Loucy (cell line): ENCODE data around the gene FANCF.

Experiments
- H2AFZ ChIP-seq: fragments of 200-600 bp; sonication (generic); 2 replicates; pipeline ENCODE4 v1.6.0; 2016; ENCODE audit warnings: antibody characterized with exemption, mild to moderate bottlenecking, low read length, moderate library complexity
- H3F3A ChIP-seq: fragments of 200-600 bp; 2 replicates; pipeline ENCODE4 v1.6.0; 2016; ENCODE audit warnings: antibody characterized with exemption, low read depth, mild to moderate bottlenecking
- H3K27me3 ChIP-seq: fragments of 200-600 bp; sonication (generic); 2 replicates; pipeline ENCODE4 v1.6.1; 2014; ENCODE audit warnings: low read length, mild to moderate bottlenecking; ENCODE audit not compliant: insufficient read depth, poor library complexity, severe bottlenecking
- H3K36me3 ChIP-seq: fragments of 200-600 bp; sonication (generic); 2 replicates; pipeline ENCODE4 v1.6.1; 2016; ENCODE audit warnings: low read length; ENCODE audit not compliant: insufficient read depth
- H3K4me1 ChIP-seq: fragments of 200-600 bp; sonication (generic); 2 replicates; pipeline ENCODE4 v1.5.1; 2014; ENCODE audit warnings: low read length, mild to moderate bottlenecking; ENCODE audit not compliant: insufficient read depth, poor library complexity, severe bottlenecking
- H3K4me2 ChIP-seq: fragments of 200-600 bp; sonication (generic); 2 replicates; pipeline ENCODE4 v1.6.0; 2014; ENCODE audit warnings: antibody characterized with exemption, low read length, low read depth, mild to moderate bottlenecking; ENCODE audit not compliant: poor library complexity, severe bottlenecking
- H3K4me3 ChIP-seq: fragments of 200-600 bp; sonication (generic); 2 replicates; pipeline ENCODE4 v1.5.1; 2014; ENCODE audit warnings: low read length, mild to moderate bottlenecking, mixed read lengths; ENCODE audit not compliant: poor library complexity, severe bottlenecking
- H3K79me2 ChIP-seq: fragments of 200-600 bp; sonication (generic); 2 replicates; pipeline ENCODE4 v1.6.1; 2014; ENCODE audit warnings: low read length; ENCODE audit not compliant: insufficient read depth
- H3K9ac ChIP-seq: fragments of 200-600 bp; sonication (generic); 2 replicates; pipeline ENCODE4 v1.6.0; 2014; ENCODE audit warnings: mild to moderate bottlenecking, low read depth, low read length, moderate library complexity; ENCODE audit not compliant: poor library complexity, severe bottlenecking
- H3K9me2 ChIP-seq: fragments of 200-600 bp; sonication (generic); replicated peaks from 2 replicates; pipeline ENCODE4 v1.6.1; 2016; ENCODE audit warnings: low read depth, low read length, mixed read lengths
- H3K9me3 ChIP-seq: fragments of 200-600 bp; sonication (generic); 2 replicates; pipeline ENCODE4 v1.6.1; 2014; ENCODE audit warnings: mild to moderate bottlenecking, antibody characterized with exemption, low read length, low read depth; ENCODE audit not compliant: insufficient read depth
- H4K20me1 ChIP-seq: fragments of 200-600 bp; sonication (generic); 2 replicates; pipeline ENCODE4 v1.6.0; 2014; ENCODE audit warnings: antibody characterized with exemption, low read length, mild to moderate bottlenecking; ENCODE audit not compliant: insufficient read depth, poor library complexity, severe bottlenecking
- EZH2phosphoT487 ChIP-seq: fragments of 200-600 bp; IDR thresholded peaks from 2 replicates; pipeline ENCODE4 v1.6.1; 2018; ENCODE audit warnings: antibody characterized with exemption, mild to moderate bottlenecking, moderate library complexity, borderline replicate concordance
- TF ChIP-seq, protein P1 (sequence below): fragments of 200-600 bp; sonication (generic); conservative IDR thresholded peaks from 2 replicates; pipeline ENCODE4 v1.5.1; 2014; ENCODE audit warnings: mild to moderate bottlenecking, antibody characterized with exemption, low read length

Gene FANCF

DNA sequence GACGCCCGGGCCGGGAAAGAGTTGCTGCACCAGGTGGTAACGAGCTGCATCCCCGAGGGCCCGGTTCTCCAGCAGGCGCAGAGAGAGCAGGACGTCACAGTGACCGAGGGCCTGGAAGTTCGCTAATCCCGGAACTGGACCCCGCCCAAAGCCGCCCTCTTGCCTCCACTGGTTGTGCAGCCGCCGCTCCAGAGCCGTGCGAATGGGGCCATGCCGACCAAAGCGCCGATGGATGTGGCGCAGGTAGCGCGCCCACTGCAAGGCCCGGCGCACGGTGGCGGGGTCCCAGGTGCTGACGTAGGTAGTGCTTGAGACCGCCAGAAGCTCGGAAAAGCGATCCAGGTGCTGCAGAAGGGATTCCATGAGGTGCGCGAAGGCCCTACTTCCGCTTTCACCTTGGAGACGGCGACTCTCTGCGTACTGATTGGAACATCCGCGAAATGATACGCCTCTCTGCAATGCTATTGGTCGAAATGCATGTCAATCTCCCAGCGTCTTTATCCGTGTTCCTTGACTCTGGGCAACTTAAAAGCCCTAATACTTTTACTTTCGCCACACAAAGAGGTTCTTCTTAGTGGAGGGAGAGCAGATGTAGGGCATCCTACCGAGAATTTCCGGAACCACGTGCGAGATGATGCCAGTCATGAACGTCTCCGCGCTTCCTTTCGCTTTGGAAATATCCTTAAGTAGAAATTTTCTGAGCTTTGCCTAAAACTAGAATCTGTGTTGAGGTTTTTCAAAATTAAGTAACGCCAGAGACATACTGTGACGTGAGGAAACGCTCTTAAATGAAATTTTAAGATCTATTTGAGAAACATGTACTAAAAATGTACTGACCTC, at the start of gene FANCF:
Gene FANCF, minus strand, starts transcription at position 376 of the 840 bp plus-strand sequence. Its CDS starts 13 bp downstream, at position 363.
- peak within 1 kb of the TSS; percentile 81 for H3K9ac ChIP-seq
- H3K4me1 ChIP-seq = peaks cover 20% of the 10 kb centered on the region
- no peaks in the 10 kb centered on the region for H3K27me3 ChIP-seq
- H3F3A ChIP-seq = no peaks in the 10 kb centered on the region
- peak within 1 kb of the TSS; percentile 91 for H3K4me3 ChIP-seq
- H3K4me2 ChIP-seq = peak within 1 kb of the TSS; percentile 96
- no peaks in the 10 kb centered on the region for H3K9me2 ChIP-seq
- H3K79me2 ChIP-seq = peaks cover 19% of the 10 kb centered on the region
- H3K36me3 ChIP-seq = no peaks in the 10 kb centered on the region
- TF ChIP-seq, protein P1, sequence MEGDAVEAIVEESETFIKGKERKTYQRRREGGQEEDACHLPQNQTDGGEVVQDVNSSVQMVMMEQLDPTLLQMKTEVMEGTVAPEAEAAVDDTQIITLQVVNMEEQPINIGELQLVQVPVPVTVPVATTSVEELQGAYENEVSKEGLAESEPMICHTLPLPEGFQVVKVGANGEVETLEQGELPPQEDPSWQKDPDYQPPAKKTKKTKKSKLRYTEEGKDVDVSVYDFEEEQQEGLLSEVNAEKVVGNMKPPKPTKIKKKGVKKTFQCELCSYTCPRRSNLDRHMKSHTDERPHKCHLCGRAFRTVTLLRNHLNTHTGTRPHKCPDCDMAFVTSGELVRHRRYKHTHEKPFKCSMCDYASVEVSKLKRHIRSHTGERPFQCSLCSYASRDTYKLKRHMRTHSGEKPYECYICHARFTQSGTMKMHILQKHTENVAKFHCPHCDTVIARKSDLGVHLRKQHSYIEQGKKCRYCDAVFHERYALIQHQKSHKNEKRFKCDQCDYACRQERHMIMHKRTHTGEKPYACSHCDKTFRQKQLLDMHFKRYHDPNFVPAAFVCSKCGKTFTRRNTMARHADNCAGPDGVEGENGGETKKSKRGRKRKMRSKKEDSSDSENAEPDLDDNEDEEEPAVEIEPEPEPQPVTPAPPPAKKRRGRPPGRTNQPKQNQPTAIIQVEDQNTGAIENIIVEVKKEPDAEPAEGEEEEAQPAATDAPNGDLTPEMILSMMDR = no peak
- TF ChIP-seq EZH2phosphoT487 = no peak
- H4K20me1 ChIP-seq = peaks cover 19% of the 10 kb centered on the region
- peak within 1 kb of the TSS; percentile 92 for H2AFZ ChIP-seq
- H3K9me3 ChIP-seq = no peaks in the 10 kb centered on the region

GRCh38 chr11:22674470-22675439, 49.1 kb upstream of the FANCF start:
- no peaks in the 10 kb centered on the region for H3K9me3 ChIP-seq
- no peak overlapping the region for H2AFZ ChIP-seq
- TF ChIP-seq, protein P1 = no peak
- no peak for TF ChIP-seq EZH2phosphoT487
- no peaks in the 10 kb centered on the region for H3K9me2 ChIP-seq
- H3K27me3 ChIP-seq = no peaks in the 10 kb centered on the region
- H3F3A ChIP-seq = no peaks in the 10 kb centered on the region
- no peak overlapping the region for H3K4me2 ChIP-seq
- H3K79me2 ChIP-seq = no peaks in the 10 kb centered on the region
- no peaks in the 10 kb centered on the region for H3K36me3 ChIP-seq
- no peaks in the 10 kb centered on the region for H4K20me1 ChIP-seq
- no peak overlapping the region for H3K4me3 ChIP-seq
- H3K9ac ChIP-seq = no peak overlapping the region
- H3K4me1 ChIP-seq = no peaks in the 10 kb centered on the region

GRCh38 chr11:22671751-22672150, 46.1 kb upstream of the FANCF start:
- Histone ChIP-seq H3K9me2 (no peaks in the 10 kb centered on the region), H4K20me1 (no peaks in the 10 kb centered on the region), H3K36me3 (no peaks in the 10 kb centered on the region), H3K4me2 (no peak overlapping the region), H3K4me1 (no peaks in the 10 kb centered on the region), H3K4me3 (no peak overlapping the region), H3F3A (no peaks in the 10 kb centered on the region), H3K79me2 (no peaks in the 10 kb centered on the region), H2AFZ (no peak overlapping the region), H3K9ac (no peak overlapping the region), H3K27me3 (peaks cover 19% of the 10 kb centered on the region), H3K9me3 (no peaks in the 10 kb centered on the region)
- TF ChIP-seq, protein P1 = no peak
